GM12878 (cell line): Measurements from ENCODE around the gene PRDM2. TPM values are rescaled to one million over a fixed set of nuclear protein-coding genes. Genes with fewer than 3 reads are reported as not detected.

Experiments used
- ATAC-seq: fragments of 200-7000 bp; cut with Tn5 transposase; 3 replicates; pipeline ENCODE4 v1.9.1; 2020; ENCODE audit warnings: mild to moderate bottlenecking, moderate library complexity
- Bru-seq: library from RNA; stranded (reverse); fragments of 400-500 nt; gene quantifications from one replicate; lab custom pipeline; 2021; lab: Mats Ljungman, UMichigan
- BruChase-seq, 2 experiments: library from RNA; stranded (reverse); fragments of 400-500 nt; gene quantifications; one replicate each; lab custom pipeline; 2021; lab: Mats Ljungman, UMichigan
- BruUV-seq: library from RNA; stranded (reverse); fragments of 400-500 nt; replicated peaks from 2 replicates; lab custom pipeline; 2021; lab: Mats Ljungman, UMichigan
- CTCF ChIA-PET: fragments of 300-600 bp; sonication (Branson Sonifier 250); formaldehyde crosslinking; extraction: SDS; loops from one replicate; lab custom pipeline; 2021; ENCODE audit warnings: inconsistent platforms; lab: Yijun Ruan, JAX
- POLR2A ChIA-PET: fragments of 350-600 bp; formaldehyde crosslinking; extraction: SDS; loops from one replicate; lab custom pipeline; 2021; ENCODE audit warnings: inconsistent platforms; lab: Charles Lee
- RAD21 ChIA-PET: fragments of 300-600 bp; sonication (Branson Sonifier 250); formaldehyde crosslinking; loops from one replicate; lab custom pipeline; 2023; ENCODE audit warnings: antibody characterized with exemption; ENCODE audit not compliant: unreplicated experiment; lab: Charles Lee
- SMC1A ChIA-PET: fragments of 300-600 bp; sonication (Branson Sonifier 250); formaldehyde crosslinking; loops from one replicate; lab custom pipeline; 2023; ENCODE audit not compliant: unreplicated experiment, uncharacterized antibody; lab: Charles Lee
- DNase-seq: peaks from one replicate; pipeline ENCODE4 v3.0.0-alpha.2; 2011; ENCODE audit warnings: low read depth, low spot score
- FAIRE-seq: peaks from 3 replicates; lab custom pipeline; 2011; peaks lifted over from hg19 to GRCh38; lab: Jason Lieb, UNC
- H2AFZ ChIP-seq: 2 replicates; pipeline ENCODE4 v1.6.0; 2011; ENCODE audit warnings: low read depth, low read length, control low read depth; ENCODE audit not compliant: control insufficient read depth
- H3K27ac ChIP-seq: 2 replicates; pipeline ENCODE4 v1.5.1; 2011; ENCODE audit warnings: control low read depth; ENCODE audit not compliant: control insufficient read depth, insufficient read depth
- H3K27me3 ChIP-seq, 2 experiments: replicated peaks in 1 of 2; 2 replicates each; pipeline versions ENCODE4 v1.6.0 to v1.6.1; 2011; ENCODE audit warnings: low read length in 1 of 2; ENCODE audit not compliant: control insufficient read depth in 2 of 2, insufficient read depth in 2 of 2
- H3K36me3 ChIP-seq, 2 experiments: 2 replicates each; pipeline ENCODE4 v1.5.1; 2011; ENCODE audit warnings: low read length in 1 of 2; ENCODE audit not compliant: control insufficient read depth in 2 of 2, insufficient read depth in 2 of 2
- H3K4me1 ChIP-seq: 2 replicates; pipeline ENCODE4 v1.6.1; 2011; ENCODE audit warnings: mild to moderate bottlenecking, low read length, moderate library complexity, mixed read lengths; ENCODE audit not compliant: control insufficient read depth, insufficient read depth
- H3K4me2 ChIP-seq: 2 replicates; pipeline ENCODE4 v1.6.0; 2011; ENCODE audit warnings: control low read depth; ENCODE audit not compliant: control insufficient read depth, insufficient read depth
- H3K4me3 ChIP-seq: fragments of 200-600 bp; sonication (generic); 2 replicates; pipeline ENCODE4 v1.5.1; 2016
- H3K79me2 ChIP-seq: 2 replicates; pipeline ENCODE4 v1.6.0; 2011; ENCODE audit warnings: low read length; ENCODE audit not compliant: control insufficient read depth, insufficient read depth
- H3K9ac ChIP-seq: 2 replicates; pipeline ENCODE4 v1.8.0; 2011; ENCODE audit warnings: low read length, control low read depth, mixed read lengths; ENCODE audit not compliant: control insufficient read depth, insufficient read depth
- H3K9me3 ChIP-seq: replicated peaks from 3 replicates; pipeline ENCODE4 v1.5.1; 2011; ENCODE audit warnings: mild to moderate bottlenecking, low read length; ENCODE audit not compliant: control insufficient read depth, insufficient read depth
- H4K20me1 ChIP-seq: 2 replicates; pipeline ENCODE4 v1.6.0; 2011; ENCODE audit not compliant: control insufficient read depth, insufficient read depth
- GABPA ChIP-seq: IDR thresholded peaks from 2 replicates; pipeline ENCODE4 v1.6.1; 2014; ENCODE audit warnings: antibody characterized with exemption, low read depth, mild to moderate bottlenecking, inconsistent platforms
- MEF2A ChIP-seq: IDR thresholded peaks from 2 replicates; pipeline ENCODE4 v1.6.1; 2011; ENCODE audit warnings: low read depth, mild to moderate bottlenecking, low read length, moderate library complexity; ENCODE audit not compliant: insufficient read depth
- MYB ChIP-seq: fragments of 150-350 bp; IDR thresholded peaks from 2 replicates; pipeline ENCODE4 v1.6.1; 2014; ENCODE audit warnings: mild to moderate bottlenecking, low read depth, low read length, borderline replicate concordance
- NR2C1 ChIP-seq: fragments of 450-650 bp; IDR thresholded peaks from 2 replicates; pipeline ENCODE4 v1.6.1; 2017; ENCODE audit warnings: antibody characterized with exemption, mild to moderate bottlenecking, moderate library complexity
- NR2F1 ChIP-seq: fragments of 450-650 bp; conservative IDR thresholded peaks from 2 replicates; pipeline ENCODE4 v1.6.1; 2017; ENCODE audit warnings: mild to moderate bottlenecking
- PML ChIP-seq: IDR thresholded peaks from 2 replicates; pipeline ENCODE4 v1.6.1; 2012; ENCODE audit warnings: low read length, inconsistent platforms
- POLR2AphosphoS2 ChIP-seq: IDR thresholded peaks from 2 replicates; pipeline ENCODE4 v1.6.1; 2011; ENCODE audit warnings: low read depth, mild to moderate bottlenecking, low read length, improper control_type of control experiment, moderate library complexity
- SRF ChIP-seq, 2 experiments: IDR thresholded peaks; 2 replicates each; pipeline ENCODE4 v1.6.1; 2011; ENCODE audit warnings: low read depth in 2 of 2, low read length in 2 of 2, mild to moderate bottlenecking in 1 of 2, moderate library complexity in 1 of 2
- TCF3 ChIP-seq: IDR thresholded peaks from 2 replicates; pipeline ENCODE4 v1.6.1; 2012; ENCODE audit warnings: low read depth, mild to moderate bottlenecking, low read length, borderline replicate concordance; ENCODE audit not compliant: insufficient read depth
- ZNF384 ChIP-seq: IDR thresholded peaks from 2 replicates; pipeline ENCODE4 v1.6.1; 2012; ENCODE audit warnings: low read depth, mild to moderate bottlenecking, low read length, improper control_type of control experiment, borderline replicate concordance
- WGBS: methylation state at CpG from one replicate; pipeline ENCODE4 v1.1.6; 2016; ENCODE audit warnings: low lambda C conversion rate; ENCODE audit not compliant: insufficient replicate concordance, insufficient coverage; ENCODE audit errors: missing lambda C conversion rate; 5-methylcytosine and 5-hydroxymethylcytosine counted together
- in situ Hi-C: fragments of 300-500 bp; cut with MboI; formaldehyde crosslinking; loops from 9 replicates; pipeline ENCODE4 v1.14.3; 2018; ENCODE audit warnings: mixed read lengths
- intact Hi-C: fragments of 100-400 bp; cut with micrococcal nuclease; formaldehyde crosslinking; loops from one replicate; pipeline ENCODE4 v1.14.2; 2022; ENCODE audit not compliant: unreplicated experiment
- long read RNA-seq, 2 experiments: library from polyadenylated mRNA; unstranded; transcript quantifications; one replicate each; pipeline ENCODE4 v2.0.0, GENCODE V29; 2019 to 2020
- polyA minus RNA-seq, 3 experiments: library from RNA; depleted of rRNA, polyadenylated mRNA; stranded (reverse); fragments of >200 nt; gene quantifications; 2 replicates each; pipeline ENCODE4 v1.2.3, GENCODE V29; 2011
- polyA plus RNA-seq, 11 experiments: library from polyadenylated mRNA; depleted of rRNA in 4 of 11; unstranded in 6 of 11; stranded (reverse) in 5 of 11; fragments of >200 nt; fragmentation: Nextera tagmentation in 4 of 11; fragmentation: Illumina TruSeq in 1 of 11; extraction: Ambion mirVana in 4 of 11; extraction: Trizol in 1 of 11; gene quantifications; 1 replicate in 1 of 11; 2 replicates in 10 of 11; pipeline versions ENCODE4 v1.2.1 to v1.2.3, GENCODE V29; 2011 to 2016; ENCODE audit warnings: inconsistent platforms in 2 of 11, missing spikeins in 2 of 11, low read depth in 1 of 11
- total RNA-seq, 4 experiments: library from RNA; depleted of rRNA in 3 of 4; stranded (reverse); fragments of >200 nt in 3 of 4; fragmentation: Illumina TruSeq in 1 of 4; extraction: Trizol in 1 of 4; gene quantifications; 2 replicates each; pipeline versions ENCODE4 v1.2.1 to v1.2.3, GENCODE V29; 2013 to 2021
- TF ChIP-seq, protein P1 (sequence below): IDR thresholded peaks from 2 replicates; pipeline ENCODE4 v1.6.1; 2011; ENCODE audit warnings: low read depth, mild to moderate bottlenecking, low read length, moderate library complexity, borderline replicate concordance; ENCODE audit errors: extremely low read depth

The PRDM2 gene, protein sequence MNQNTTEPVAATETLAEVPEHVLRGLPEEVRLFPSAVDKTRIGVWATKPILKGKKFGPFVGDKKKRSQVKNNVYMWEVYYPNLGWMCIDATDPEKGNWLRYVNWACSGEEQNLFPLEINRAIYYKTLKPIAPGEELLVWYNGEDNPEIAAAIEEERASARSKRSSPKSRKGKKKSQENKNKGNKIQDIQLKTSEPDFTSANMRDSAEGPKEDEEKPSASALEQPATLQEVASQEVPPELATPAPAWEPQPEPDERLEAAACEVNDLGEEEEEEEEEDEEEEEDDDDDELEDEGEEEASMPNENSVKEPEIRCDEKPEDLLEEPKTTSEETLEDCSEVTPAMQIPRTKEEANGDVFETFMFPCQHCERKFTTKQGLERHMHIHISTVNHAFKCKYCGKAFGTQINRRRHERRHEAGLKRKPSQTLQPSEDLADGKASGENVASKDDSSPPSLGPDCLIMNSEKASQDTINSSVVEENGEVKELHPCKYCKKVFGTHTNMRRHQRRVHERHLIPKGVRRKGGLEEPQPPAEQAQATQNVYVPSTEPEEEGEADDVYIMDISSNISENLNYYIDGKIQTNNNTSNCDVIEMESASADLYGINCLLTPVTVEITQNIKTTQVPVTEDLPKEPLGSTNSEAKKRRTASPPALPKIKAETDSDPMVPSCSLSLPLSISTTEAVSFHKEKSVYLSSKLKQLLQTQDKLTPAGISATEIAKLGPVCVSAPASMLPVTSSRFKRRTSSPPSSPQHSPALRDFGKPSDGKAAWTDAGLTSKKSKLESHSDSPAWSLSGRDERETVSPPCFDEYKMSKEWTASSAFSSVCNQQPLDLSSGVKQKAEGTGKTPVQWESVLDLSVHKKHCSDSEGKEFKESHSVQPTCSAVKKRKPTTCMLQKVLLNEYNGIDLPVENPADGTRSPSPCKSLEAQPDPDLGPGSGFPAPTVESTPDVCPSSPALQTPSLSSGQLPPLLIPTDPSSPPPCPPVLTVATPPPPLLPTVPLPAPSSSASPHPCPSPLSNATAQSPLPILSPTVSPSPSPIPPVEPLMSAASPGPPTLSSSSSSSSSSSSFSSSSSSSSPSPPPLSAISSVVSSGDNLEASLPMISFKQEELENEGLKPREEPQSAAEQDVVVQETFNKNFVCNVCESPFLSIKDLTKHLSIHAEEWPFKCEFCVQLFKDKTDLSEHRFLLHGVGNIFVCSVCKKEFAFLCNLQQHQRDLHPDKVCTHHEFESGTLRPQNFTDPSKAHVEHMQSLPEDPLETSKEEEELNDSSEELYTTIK (N-terminal part only)
- total RNA-seq (2013; cell fraction: nucleolus; rRNA removed), result 168 and 185 TPM in 2 replicates
- total RNA-seq (2014; rRNA removed), result 13.1 and 14.2 TPM in 2 replicates
- total RNA-seq (2014; rRNA removed; fragmentation: Illumina TruSeq; extraction: Trizol), result 21.7 and 24.3 TPM in 2 replicates
- total RNA-seq (2021), result 45.1 and 56.5 TPM in 2 replicates
- 22.8 TPM for polyA plus RNA-seq (2011; ENCODE audit: low read depth)
- polyA plus RNA-seq (2011; rRNA removed), result 26.1 and 26.3 TPM in 2 replicates
- 15.5 and 17.1 TPM in 2 replicates for polyA plus RNA-seq (2011; cell fraction: cytosol; rRNA removed)
- 30.2 and 33.6 TPM in 2 replicates for polyA plus RNA-seq (2011; cell fraction: nucleus; rRNA removed)
- polyA plus RNA-seq (2012), result 29.8 and 30.5 TPM in 2 replicates
- polyA plus RNA-seq (2014; fragmentation: Illumina TruSeq; extraction: Trizol), result 36.1 and 40.1 TPM in 2 replicates
- polyA plus RNA-seq (2014; fragmentation: Nextera tagmentation; extraction: Ambion mirVana), result 1 to 10 TPM; 8.4 to 8.6 TPM
- 25.8 and 30.8 TPM in 2 replicates for polyA plus RNA-seq (2014; rRNA removed)
- polyA plus RNA-seq (2016; fragmentation: Nextera tagmentation; extraction: Ambion mirVana), result 10 to 100 TPM; 19.0 to 25.2 TPM
- 30.3 and 31.2 TPM in 2 replicates for polyA minus RNA-seq (2011; rRNA and poly(A)+ RNA removed)
- polyA minus RNA-seq (2011; cell fraction: cytosol; rRNA and poly(A)+ RNA removed), result 18.5 and 19.5 TPM in 2 replicates
- polyA minus RNA-seq (2011; cell fraction: nucleus; rRNA and poly(A)+ RNA removed), result 22.7 and 56.5 TPM in 2 replicates
- percentile 97 among the genes with signal in this experiment for Bru-seq, nascent RNA
- percentile 93 among the genes with signal in this experiment for BruChase-seq, experiment 1, labeled RNA remaining after a 6-hour chase
- BruChase-seq, experiment 2, labeled RNA remaining after a 2-hour chase, result percentile 95 among the genes with signal in this experiment
- long read RNA-seq, experiment 1, partial matches to known transcripts, result 6 of 9 reads
- long read RNA-seq, experiment 1, other reads (novel, unspliced or antisense), result 2 of 9 reads
- long read RNA-seq, experiment 2, partial matches to known transcripts, result 14 of 29 reads
- long read RNA-seq, experiment 2, other reads (novel, unspliced or antisense), result 15 of 29 reads

GRCh38 chr1:13699936-13700520 is at the start of gene PRDM2:
Gene PRDM2 (plus strand): TSS chr1:13700188. CDS start chr1:13715606, 15,418 bp downstream.
- Histone ChIP-seq H3K27me3 (no peaks in the 10 kb centered on the region), H3K4me1 (peaks cover 22% of the 10 kb centered on the region), H3K36me3 (no peaks in the 10 kb centered on the region), H3K4me2 (peak within 1 kb of the TSS; percentile 100), H3K4me3 (peak within 1 kb of the TSS; percentile 89), H3K9ac (peak within 1 kb of the TSS; percentile 90), H4K20me1 (no peaks in the 10 kb centered on the region), H3K9me3 (no peaks in the 10 kb centered on the region; the same call in 2 of the 3 replicates), H3K27ac (peak within 1 kb of the TSS; percentile 96), H3K79me2 (peaks cover 58% of the 10 kb centered on the region), H2AFZ (peak within 1 kb of the TSS; percentile 88)
- CTCF ChIA-PET, result interaction anchor here (10.6 kb wide), 1 partner anchor 28 kb away, joined by 212 read pairs; no protein-coding TSS in a partner anchor
- FAIRE-seq (no peak), ATAC-seq (peak; percentile 28), DNase-seq (no peak)
- intact Hi-C loops (loop anchor here (5.0 kb wide), 2 partner anchors 33 to 52 kb away; no protein-coding TSS in a partner anchor), in situ Hi-C loops (loop anchor here (25.0 kb wide), 1 partner anchor 1638 kb away; the partner anchor contains the start of gene TNFRSF8)
- POLR2A ChIA-PET, result interaction anchor here (1.0 to 5.1 kb wide), 7 partner anchors 9 to 49 kb away, joined by 3 to 60 read pairs (median 7); no protein-coding TSS in a partner anchor
- SMC1A ChIA-PET, result interaction anchor here (1.0 to 19.7 kb wide), 6 partner anchors 8 to 57 kb away, joined by 3 to 425 read pairs (median 4); no protein-coding TSS in a partner anchor
- under 1% methylated on average over 33 of the region's 87 CpGs for WGBS
- BruUV-seq, result no TSS peak
- RAD21 ChIA-PET, result interaction anchor here (1.0 to 17.5 kb wide), 4 partner anchors 13 to 28 kb away, joined by 3 to 367 read pairs (median 14); no protein-coding TSS in a partner anchor
- TF ChIP-seq, protein P1, sequence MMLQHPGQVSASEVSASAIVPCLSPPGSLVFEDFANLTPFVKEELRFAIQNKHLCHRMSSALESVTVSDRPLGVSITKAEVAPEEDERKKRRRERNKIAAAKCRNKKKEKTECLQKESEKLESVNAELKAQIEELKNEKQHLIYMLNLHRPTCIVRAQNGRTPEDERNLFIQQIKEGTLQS, result no peak
- TF ChIP-seq NR2C1, result peak; percentile 34; the same call in 1 of the 2 replicates
- no peak for TF ChIP-seq MEF2A
- TF ChIP-seq MYB, result no peak
- TF ChIP-seq NR2F1, result peak; percentile 69; the same call in 1 of the 2 replicates
- peak; percentile 56 for TF ChIP-seq POLR2AphosphoS2
- TF ChIP-seq PML, result no peak
- TF ChIP-seq ZNF384, result no peak
- no peak for TF ChIP-seq SRF (IDR thresholded peaks at IDR 0.05; ENCODE audit: low read depth in 2 of 2, low read length in 2 of 2)
- no peak for TF ChIP-seq TCF3
- 0 out of 2 replicates have a peak, but pooled peaks have one; percentile 34 for TF ChIP-seq GABPA
